ENCODE results near the gene MYH16. TPM values are rescaled to one million over a fixed set of nuclear protein-coding genes. Genes with fewer than 3 reads are reported as not detected.
A peak's percentile ranks its signal among the peaks of the same experiment; 100 is the strongest.
"Not testable (repeated sequence)": the region's sequence is repeated elsewhere in the genome, so short reads cannot be mapped to it uniquely, and the experiment has no call there.

Gene MYH16
- polyA plus RNA-seq, 4 donors, result 0.03 to 0.50 TPM; not detected in 2

- no peak for DNase-seq (ENCODE audit: low read depth in 4 of 4, low spot score in 3 of 4)
Measured at GRCh38 chr7:99257065-99257464, 15.6 kb upstream of the MYH16 start.

DNA sequence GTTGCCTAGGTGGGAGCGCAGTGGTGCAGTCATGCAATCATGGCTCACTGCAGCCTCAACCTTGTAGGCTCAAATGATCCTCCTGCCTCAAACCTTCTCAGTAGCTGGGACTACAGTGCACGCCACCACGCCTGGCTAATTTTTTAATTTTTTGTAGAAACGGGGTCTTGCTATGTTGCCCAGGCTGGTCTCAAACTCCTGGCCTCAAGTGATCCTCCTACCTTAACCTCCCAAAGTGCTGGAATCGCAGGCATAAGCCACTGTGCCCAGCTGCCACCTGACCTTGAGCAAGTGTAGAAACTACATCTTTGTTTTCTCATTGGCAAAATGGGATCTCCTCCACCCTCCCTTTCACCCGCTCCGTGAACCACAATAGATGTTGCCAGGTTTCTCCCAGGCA, 15.0 kb upstream of the MYH16 start:
- no peak for DNase-seq (ENCODE audit: low read depth in 4 of 4, low spot score in 3 of 4)

DNA sequence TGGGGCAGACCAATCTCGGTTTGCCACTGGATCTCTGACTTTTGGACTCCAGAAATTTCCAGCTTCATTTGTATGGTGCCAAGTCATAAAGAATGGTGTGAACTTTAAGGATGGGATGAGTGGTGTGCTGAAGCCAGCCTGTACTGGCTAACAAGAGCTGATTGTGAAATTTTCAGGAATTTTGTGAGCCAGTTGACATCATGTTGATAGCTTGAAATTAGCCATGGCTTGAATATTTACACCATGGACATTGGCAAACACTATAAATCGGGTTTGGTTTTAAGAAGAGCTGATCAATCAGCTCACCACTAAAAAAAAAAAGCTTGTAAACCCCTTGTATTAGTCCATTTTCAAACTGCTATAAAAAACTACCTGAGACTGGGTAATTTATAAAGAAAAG, 14.1 kb upstream of the MYH16 start:
- no peak for DNase-seq (ENCODE audit: low read depth in 4 of 4, low spot score in 3 of 4)

DNA sequence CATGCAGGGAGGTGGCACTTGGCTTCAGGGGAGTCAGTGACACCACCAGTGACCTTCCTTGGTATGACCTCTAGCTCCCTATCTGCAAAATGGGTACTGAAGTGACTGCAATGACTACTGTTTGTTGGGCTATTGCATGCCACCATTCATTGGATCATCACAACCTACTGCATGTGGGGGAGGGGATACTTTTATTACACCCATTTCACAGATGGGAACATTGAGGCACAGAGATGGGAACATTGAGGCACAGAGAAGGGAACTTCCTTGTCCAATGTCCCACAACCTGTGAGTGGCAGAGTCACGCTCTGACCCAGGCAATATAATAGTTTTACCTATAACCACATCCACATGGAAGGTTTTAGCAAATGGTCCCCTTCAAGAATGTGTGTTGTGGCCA, 12.2 kb upstream of the MYH16 start:
- no peak for DNase-seq (ENCODE audit: low read depth in 4 of 4, low spot score in 3 of 4)

DNA sequence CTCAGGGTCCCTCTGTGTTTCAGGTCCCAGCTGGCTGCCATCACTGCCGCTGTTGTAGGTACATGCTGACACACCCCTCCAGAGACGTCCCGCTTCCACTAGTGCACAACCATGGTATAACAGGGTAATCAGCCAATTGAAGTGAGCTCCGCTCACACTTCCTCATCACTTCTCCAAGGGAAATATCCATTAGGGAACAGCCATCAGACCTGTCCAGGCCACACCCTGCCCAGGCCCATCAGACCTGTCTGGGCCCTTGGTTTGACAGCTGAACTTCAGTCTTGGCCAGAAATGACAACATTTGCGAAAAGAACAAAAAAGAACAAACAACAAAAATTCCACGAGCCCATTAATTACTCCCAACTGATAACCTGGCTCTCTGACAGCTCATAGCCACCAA, 11.0 kb upstream of the MYH16 start:
- DNase-seq (ENCODE audit: low read depth in 4 of 4, low spot score in 3 of 4), result no peak

GRCh38 chr7:99265848-99266480, 6.7 kb upstream of the MYH16 start:
- DNase-seq (ENCODE audit: low read depth in 4 of 4, low spot score in 3 of 4), result no peak

- DNase-seq (ENCODE audit: low read depth in 4 of 4, low spot score in 3 of 4), result no peak
Measured at GRCh38 chr7:99267481-99267840, 5.2 kb upstream of the MYH16 start.

DNA sequence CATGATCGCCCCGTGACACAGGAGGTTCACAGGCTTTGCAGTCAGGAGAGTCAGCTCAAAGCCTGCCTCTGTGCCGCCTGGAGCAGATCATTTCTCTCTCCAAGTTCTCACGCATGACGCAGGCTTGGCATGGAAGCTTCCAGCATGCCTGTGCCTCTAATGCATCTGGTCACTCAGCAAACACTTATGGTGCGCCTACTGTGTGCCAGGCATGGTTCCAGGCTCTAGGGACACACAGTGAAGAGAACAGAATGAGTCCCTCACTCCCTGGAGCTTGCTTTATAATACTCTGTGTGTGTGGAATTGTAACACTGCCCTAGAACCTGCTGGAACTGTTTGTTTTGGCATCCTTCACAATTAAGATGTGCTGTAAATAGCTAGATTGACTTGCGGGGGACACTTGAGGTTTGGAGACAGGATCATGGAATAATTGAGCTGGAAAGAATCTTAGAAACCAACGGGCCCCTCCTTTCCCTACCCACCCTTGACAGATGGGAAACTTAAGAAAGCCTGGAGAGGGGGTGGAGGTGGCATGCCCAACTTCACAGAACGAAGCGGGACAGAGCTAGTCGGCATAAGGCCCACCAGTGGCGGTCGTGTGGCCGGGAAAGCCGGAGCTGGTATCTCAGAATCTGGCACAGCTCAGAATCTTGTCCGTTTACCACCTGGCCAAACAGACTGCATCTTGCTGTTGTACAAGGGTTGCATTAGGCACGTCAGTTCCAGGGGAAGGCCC, 4.6 kb upstream of the MYH16 start:
- no peak for DNase-seq (ENCODE audit: low read depth in 4 of 4, low spot score in 3 of 4)

- DNase-seq (ENCODE audit: low read depth in 4 of 4, low spot score in 3 of 4), result no peak
Measured at GRCh38 chr7:99268577-99268908, 4.1 kb upstream of the MYH16 start.

DNA sequence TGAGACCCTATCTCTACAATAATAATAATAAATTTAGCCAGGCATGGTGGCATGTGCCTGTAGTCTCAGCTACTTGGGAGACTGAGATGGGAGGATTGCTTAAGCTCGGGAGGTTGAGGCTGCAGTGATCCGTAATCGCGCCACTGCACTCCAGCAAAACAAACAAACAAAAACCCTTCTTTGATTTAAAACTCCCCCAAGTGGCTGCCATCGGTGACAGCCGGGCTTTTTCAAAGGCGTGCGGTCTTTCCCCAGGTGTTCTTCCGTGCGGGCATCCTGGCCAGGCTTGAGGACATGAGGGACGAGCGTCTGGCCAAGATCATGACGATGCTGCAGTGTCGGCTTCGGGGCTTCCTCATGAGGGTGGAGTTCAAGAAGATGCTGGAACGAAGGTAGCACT, 1.9 kb upstream of the MYH16 start:
- no peak for DNase-seq (ENCODE audit: low read depth in 4 of 4, low spot score in 3 of 4)

DNA sequence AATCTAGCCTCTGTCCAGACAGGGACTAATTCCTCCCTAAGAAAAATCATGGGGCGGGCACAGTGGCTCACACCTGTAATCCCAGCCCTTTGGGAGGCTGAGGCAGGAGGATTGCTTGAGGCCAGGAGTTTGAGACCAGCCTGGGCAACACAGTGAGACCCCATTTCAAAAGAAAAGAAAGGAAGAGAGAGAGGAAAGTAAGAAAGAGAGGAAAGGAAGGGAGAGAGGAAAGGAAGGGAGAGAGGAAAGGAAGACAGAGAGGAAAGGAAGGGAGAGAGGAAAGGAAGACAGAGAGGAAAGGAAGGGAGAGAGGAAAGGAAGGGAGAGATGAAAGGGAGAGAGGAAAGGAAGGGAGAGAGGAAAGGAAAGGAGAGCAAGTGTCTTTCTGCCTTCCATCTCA, 922 bp downstream of the MYH16 start:
- not testable (repeated sequence) for DNase-seq (ENCODE audit: low read depth in 4 of 4, low spot score in 3 of 4)

DNA sequence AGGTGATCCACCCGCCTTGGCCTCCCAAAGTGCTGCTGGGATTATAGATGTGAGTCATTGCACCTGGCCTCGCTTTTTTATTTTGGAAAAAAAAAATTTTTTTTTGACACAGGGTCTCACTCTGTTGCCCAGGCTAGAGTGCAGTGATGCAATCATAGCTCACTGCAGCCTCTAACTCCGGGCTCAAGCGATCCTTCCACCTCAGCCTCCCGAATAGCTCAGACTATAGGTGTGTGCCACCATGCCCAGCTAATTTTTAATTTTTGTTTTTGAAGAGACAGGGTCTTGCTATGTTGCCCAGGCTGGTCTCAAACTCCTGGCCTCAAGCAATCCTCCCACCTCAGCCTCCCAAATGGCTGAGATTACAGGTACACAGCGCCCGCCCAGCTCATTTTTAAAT, 2.3 kb downstream of the MYH16 start:
- not testable (repeated sequence) for DNase-seq (ENCODE audit: low read depth in 4 of 4, low spot score in 3 of 4)

GRCh38 chr7:99275496-99275895, 2.9 kb downstream of the MYH16 start:
- peak in 1 of 4 donors; percentile 5 for DNase-seq (ENCODE audit: low read depth in 4 of 4, low spot score in 3 of 4)

- DNase-seq (ENCODE audit: low read depth in 4 of 4, low spot score in 3 of 4), result no peak
Measured at GRCh38 chr7:99278180-99278579, 5.5 kb downstream of the MYH16 start.

GRCh38 chr7:99284165-99284564, 11.5 kb downstream of the MYH16 start:
- not testable (repeated sequence) for DNase-seq (ENCODE audit: low read depth in 4 of 4, low spot score in 3 of 4)

GRCh38 chr7:99287779-99288534, 15.3 kb downstream of the MYH16 start:
- DNase-seq (ENCODE audit: low read depth in 4 of 4, low spot score in 3 of 4), result no peak

- DNase-seq (ENCODE audit: low read depth in 4 of 4, low spot score in 3 of 4), result no peak
Measured at GRCh38 chr7:99289185-99289584, 16.5 kb downstream of the MYH16 start.

- DNase-seq (ENCODE audit: low read depth in 4 of 4, low spot score in 3 of 4), result not testable (repeated sequence)
Measured at GRCh38 chr7:99290148-99290547, 17.5 kb downstream of the MYH16 start.

DNA sequence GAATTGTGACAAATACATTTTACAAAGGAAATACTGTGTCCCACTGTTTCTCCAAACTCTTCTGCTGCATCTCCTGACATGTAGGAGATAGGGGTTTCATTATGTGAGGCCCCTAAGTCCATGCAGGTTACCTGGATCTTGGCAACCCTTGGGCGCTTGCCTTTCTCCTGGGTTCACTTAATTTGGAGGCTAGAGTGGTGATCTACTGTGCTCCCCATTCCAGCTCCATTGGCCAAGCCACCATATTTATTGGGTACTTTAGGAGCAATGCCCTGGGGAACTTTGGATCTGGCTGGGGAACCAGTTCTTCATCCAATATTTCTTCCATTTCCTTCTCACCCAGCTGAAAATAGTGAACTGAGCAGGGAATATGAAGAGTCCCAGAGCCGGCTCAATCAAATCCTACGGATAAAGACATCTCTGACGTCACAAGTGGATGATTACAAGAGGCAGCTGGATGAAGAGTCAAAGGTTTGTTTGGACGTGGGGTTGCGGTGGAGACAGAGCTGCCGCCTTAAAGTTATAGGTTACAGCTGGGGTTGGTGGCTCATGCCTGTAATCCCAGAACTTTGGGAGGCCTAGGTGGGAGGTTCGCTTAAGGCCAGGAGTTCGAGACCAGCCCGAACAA, 18.5 kb downstream of the MYH16 start:
- peak in 2 of 4 donors; percentile 4 to 14 for DNase-seq (ENCODE audit: low read depth in 4 of 4, low spot score in 3 of 4)

DNA sequence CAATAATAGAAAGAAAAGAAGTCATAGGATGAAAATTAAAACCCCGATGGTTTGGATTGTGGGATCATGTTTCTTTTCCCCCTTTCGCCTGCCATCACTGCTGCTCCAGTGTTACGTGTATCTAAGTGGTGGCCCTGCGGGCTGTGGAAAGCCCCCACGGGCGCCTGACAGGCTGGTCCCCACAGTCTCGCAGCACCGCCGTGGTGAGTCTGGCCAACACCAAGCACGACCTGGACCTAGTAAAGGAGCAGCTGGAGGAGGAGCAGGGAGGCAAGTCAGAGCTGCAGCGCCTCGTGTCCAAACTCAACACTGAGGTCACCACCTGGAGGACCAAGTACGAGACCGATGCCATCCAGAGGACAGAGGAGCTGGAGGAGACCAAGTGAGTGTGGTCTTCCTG, 19.5 kb downstream of the MYH16 start:
- no peak for DNase-seq (ENCODE audit: low read depth in 4 of 4, low spot score in 3 of 4)

- no peak for DNase-seq (ENCODE audit: low read depth in 4 of 4, low spot score in 3 of 4)
Measured at GRCh38 chr7:99293167-99293566, 20.5 kb downstream of the MYH16 start.

Measured in left renal pelvis (tissue), 4 donors.